HG02588 (cell line): Measurements from ENCODE around the gene CCDC106.

ENCODE experiments used
- ATAC-seq: cut with Tn5 transposase; IDR thresholded peaks from one replicate; pipeline ENCODE4 v1.9.1; 2021; ENCODE audit warnings: mild to moderate bottlenecking, moderate library complexity; ENCODE audit not compliant: unreplicated experiment

CCDC106 gene

DNA sequence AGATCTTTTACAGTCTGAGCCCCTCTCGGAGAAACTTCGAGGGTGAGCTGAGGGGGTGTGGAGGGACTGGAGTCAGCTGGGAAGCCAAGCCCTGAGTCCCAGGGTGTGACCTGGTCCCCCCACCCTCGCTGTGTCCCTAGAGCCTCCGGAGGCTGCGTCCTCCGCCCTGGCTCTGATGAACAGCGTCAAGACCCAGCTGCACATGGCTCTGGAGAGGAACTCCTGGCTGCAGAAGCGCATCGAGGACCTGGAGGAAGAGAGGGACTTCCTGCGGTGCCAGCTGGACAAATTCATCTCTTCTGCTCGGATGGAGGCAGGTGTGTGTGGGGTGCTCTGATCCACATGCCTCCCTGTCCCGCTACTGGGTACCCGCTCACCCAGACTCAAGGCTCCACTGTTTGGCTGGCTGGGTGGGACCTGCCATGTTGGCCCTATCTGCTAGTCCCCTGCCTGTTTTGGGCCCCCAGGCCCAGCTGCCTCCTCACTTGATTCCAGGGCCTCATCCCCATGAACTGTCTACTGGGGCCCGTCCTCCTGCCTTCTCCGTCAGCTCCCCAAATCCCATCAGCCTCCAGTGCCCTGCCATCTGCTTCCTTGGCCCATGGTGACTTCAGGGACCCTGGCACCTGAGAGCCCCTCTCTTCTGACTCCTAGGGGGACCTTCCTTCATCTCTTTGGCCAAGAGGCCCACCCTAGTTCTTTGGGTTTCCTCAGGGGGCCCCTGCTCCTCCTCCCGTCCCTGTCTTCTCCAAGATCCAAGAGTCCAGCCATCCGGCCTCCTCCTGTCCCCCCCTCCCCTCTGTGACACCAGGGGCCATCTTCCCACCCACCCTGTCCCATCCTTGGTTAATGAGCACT, 1.5 kb downstream of the CCDC106 start:
- no peak for ATAC-seq

DNA sequence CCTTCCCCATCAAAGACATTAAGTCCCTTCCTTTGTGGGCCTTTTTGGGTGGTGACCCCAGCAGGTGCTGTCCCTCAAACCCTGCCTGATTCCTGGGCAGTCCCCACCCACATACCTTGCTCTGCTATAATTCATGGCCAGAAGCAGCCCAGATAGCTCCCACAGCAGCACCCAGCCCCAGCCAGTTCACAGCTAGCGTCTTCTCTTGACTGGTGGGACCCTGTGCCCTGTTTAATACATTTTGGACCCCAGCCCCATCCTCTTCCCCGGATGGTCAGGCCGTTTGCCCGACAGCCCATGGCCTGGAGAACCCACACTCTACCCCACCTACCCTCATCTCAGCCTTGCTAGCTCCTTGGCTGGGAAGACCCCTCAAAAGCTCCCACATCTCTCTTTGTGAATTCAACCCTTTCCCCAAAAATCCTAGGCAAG, 2.1 kb downstream of the CCDC106 start:
- ATAC-seq, result no peak

DNA sequence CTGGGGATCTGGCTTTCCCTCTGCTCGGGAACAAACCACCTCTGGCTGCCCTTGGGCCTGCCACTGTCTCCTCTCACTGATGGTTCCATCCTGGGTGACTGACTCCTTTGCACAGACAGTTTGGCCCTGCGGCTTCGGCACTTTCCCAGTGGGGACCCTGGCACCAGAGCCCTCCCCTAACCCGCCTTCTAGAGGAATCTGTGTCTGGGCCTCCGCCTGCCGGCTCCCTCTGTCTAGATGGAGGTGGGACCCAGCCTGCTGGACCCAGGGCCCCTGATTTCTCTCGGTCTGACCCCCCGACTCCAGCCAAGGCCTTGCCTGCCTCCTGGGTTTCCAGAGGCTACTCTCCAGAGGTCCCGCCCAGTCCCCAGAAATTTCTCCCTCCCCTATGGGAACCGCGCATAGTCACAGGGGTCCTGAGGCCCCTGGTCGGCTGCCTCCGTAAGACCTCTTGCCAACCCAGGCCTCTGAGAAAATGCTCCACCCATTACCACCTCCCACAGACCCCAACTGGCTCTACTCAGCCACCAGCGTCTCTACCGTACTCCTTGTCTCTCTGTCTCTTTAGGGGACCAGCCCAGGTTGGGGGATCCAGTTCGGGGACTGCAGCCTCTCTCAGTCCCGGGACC, 2.7 kb downstream of the CCDC106 start:
- no peak for ATAC-seq

DNA sequence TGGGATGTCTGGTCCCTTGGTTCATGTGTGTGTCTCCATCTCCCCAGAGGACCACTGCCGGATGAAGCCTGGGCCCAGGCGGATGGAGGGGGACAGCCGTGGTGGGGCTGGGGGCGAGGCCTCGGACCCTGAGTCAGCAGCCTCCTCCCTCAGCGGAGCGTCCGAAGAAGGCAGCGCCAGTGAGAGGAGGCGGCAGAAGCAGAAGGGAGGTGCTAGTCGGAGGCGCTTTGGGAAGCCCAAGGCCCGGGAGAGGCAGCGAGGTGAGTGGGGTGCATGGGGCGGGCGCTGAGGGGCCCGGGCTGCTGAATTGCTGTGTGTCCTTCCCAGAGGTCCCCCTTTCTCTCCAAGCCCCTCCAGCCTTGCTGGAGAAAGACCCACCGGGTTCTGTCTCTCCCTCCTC, 3.2 kb downstream of the CCDC106 start:
- ATAC-seq, result no peak

DNA sequence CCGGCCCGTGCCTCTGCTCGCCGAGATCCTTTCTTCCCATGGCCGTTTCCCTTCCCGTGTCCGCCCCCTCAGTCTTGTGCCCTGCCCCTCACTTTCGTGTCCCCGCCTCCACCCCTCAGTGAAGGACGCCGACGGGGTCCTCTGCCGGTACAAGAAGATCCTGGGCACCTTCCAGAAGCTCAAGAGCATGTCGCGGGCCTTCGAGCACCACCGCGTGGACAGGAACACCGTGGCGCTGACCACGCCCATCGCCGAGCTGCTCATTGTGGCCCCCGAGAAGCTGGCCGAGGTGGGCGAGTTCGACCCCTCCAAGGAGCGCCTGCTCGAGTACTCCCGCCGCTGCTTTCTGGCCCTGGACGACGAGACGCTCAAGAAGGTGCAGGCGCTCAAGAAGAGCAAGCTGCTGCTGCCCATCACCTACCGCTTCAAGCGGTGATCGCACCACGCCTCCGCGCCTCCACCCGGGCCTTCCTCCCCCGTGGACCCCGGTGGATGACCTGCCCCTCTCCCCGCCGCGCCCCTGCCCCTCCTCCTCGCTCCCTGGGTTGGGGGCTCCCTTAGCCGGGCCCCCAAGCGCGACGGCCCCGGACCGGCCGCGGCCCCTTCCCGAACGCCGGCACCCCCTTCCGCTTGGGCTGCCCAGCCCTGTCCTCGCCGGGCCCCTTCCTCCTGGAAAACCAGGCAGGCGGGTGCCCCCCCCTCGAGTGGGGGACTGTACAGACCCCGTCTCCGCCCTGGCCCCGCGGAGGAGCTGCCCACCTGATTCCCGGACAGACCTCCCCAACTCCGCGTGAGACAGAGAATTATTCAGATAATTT, 4.5 kb downstream of the CCDC106 start:
- no peak for ATAC-seq

DNA sequence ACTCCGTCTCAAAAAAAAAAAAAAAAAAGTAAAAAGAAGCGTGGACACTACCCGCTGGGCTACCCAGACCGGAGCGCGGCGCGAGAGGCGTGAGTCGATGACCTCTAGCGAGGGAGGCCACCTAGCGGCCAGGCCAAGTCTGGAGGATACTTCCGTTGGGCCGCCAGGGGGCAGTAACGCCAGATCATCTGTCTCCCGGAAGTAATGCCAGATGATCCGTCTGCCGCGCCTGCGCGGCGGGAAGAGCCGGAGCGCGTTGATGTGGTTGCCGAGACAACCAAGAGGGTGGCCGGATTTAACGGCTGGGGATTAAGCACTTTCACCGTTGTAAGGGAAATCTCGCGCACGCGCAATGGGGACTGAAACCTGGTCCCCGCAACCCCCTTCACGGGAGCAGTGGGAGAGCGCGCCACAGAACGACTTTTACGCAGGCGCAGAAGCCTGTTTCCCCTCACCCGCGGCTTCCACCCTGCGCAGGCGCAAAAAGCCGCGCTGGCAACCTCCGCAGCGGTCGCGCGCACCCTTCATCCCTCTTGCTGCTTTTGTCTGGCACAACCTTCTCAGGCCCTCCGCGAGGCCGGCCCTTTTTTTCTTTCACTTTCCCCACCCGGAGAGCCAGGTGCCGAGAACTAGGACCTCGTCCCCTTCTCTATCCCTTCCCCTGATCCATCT, 5.8 kb downstream of the CCDC106 start:
- ATAC-seq, result peak; percentile 36

DNA sequence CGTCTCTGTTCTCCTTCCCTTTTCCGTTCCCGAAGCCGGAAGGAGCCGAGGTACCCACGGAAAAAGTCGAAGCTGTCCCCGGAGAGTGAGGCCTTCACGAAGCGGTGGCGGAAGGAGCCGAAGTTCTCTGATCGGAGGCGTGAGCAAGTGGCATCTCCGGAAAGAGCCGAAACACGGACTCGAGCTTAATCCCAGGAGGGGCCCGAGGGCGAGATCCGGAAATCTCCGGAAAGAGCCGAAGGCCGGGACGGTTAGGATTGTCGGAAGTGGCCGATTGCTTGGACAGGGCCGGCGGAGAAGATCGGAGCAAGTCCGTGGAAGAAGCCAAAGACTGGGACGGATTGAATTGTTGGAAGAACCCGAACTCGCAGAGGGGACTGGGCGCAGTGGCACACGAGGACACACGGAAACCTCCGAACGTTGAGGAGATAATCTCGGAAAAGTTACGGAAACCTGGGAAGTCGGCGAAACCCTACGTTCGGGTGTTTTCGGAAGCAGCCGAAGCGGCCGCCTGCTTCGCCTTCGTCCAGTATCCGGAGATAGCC, 6.4 kb downstream of the CCDC106 start:
- peak; percentile 48 for ATAC-seq

DNA sequence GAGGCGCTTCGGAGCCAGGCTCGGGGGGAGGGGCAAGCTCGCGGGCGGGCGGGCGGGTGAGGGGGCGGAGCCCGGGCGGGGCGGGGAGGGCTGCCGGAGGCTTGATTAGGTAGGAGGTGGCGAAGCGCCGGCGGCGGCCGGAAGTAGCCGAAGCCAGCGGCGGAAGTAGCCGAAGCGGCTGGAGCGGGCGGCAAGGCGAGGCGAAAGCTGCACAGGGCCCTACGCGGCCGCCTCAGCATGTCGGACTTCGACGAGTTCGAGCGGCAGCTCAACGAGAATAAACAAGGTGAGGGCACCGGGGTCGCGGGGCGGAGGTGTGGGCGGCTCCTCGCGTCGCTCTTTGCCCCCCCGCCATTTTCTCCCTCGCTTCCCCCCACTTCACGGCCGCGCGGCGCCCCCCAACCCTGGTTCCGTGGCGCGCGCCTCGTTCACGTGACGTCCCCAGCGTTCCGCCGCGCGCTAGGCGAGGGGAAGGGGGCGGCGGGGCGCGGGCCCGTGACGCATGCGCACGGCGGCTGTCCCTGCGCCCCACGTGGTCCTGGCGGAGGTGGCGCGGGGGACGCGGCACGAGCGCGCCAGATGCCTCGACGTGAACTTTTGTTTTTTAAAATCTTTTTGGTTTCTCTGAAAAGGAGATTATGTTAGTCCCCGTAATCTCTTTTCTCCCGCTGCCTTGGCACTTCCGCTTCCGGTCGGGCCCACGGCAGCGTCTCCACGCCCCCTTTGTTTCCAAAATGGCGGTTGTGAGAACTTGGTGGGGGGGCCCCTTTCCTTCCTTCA, 7.0 kb downstream of the CCDC106 start, which contains the start of gene U2AF2:
TSS of gene U2AF2 (plus strand) at position 168 of the 780 bp plus-strand sequence. CDS start at position 238, 70 bp downstream.
- ATAC-seq, result peak; percentile 40

DNA sequence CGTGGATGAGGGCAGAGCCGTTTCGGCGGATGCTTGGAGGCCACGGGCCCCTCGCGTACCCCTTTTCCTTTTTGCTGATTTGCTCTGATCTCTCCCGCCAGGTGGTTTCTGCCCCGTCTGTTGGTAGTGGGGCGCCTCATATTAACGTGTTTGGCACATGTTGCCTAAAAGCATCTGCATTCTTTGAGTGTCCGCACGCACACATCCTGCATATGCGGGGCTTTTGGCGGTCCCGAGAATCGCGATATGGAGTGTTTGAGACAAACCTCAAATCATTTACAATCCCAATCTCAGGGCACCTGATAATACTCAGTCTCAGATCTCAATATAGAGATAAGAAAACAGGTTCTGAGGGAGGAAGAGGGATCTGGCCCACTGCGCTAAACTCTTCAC, 7.6 kb downstream of the CCDC106 start:
- no peak for ATAC-seq

DNA sequence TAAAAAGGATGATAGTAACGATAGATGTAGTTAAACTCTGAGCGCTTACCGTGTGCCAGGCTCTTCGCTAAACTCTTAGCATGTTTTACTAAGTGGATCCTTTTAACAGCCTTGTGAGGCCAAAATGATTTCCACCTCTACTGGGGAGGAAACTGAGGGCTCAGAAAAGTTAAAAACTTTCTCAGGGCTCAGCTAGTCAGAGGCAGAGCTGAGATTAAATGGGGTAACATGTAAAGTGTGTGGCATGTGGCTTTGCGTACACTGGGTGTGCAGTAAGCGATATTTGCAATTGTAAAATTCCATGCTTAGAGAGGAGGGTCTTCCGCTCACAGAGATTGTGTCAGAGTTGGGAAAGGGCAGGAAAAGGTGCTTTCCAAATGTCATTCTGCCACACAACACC, 8.5 kb downstream of the CCDC106 start:
- ATAC-seq, result no peak

DNA sequence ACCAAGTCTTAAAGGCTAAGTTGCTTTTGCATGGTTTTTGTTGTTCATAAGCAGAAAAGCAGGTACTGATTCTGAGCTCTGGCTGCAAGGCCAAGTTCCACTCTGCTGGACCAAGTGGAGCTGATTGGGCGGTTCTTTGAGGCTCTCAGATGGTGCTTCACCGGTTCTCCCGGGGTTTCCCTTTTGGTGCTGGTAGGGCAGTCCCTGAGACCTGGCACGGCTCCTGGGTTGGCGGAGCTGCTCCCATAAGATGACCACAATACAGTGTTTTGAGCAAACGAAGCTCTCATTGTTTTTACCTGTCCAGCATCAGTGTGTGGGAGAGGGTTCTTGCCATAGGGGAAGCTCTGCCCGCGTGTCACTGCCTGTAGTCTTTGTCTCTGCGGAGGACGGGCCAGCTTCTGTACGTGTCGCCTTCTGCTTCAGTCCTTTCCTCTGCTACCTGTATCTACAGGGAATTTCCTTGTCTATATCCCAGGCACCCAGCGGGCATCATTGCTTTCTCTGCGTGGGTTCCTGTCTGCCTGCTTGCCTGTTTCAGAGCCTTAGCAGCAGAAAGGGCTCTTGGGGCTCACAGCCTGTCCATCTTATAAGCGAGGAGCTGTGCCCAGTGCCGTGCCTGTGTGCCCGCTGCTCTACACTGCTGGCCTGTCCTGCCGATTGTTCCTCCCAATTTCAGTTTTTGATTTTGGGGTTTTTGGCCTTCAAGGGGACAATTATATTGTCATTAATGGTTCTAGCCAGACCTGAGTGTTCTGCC, 9.2 kb downstream of the CCDC106 start:
- ATAC-seq, result no peak

DNA sequence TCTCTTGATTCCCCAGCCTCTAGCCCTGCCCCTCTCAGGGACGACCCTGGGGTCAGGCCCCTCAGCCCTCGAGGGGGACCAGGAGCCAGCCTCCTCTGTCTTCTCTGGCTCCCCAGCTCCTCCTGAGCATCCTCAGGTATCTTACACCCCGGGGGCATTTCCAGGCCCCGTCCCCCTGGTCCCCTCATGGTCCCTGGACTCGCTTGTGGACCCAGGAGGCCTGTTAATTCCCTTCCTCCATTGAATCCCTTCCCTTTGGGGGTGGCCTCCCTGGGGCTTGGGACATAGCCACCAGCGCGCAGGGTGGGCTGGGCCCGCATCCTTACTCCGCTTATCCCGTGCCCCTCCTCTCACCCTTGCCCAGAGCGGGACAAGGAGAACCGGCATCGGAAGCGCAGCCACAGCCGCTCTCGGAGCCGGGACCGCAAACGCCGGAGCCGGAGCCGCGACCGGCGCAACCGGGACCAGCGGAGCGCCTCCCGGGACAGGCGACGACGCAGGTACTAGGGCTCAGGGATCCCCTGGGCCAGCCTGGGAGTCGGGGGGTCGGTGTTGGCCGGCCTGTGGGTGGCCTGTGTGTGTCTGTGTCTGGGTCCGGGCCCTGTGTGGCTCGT, 10.9 kb downstream of the CCDC106 start:
- ATAC-seq, result no peak

DNA sequence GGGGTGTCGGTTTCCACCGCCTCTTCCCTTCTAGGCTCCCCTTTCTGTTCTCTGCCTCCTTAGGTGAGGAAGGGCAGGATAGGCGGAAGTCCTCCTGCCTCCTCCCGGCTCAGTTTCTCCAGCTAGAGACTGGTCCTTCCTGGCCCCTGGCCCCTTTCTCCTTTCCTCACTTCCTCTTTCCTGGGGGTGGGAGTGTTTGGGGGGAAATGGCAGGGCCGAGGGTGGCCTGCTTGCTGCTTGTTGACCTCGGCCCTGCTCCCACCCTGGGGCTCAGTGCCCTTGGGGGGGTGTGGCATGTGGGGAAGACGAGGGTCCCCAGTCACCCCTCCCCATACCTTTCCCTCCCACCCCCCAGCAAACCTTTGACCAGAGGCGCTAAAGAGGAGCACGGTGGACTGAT, 11.8 kb downstream of the CCDC106 start:
- ATAC-seq, result no peak

DNA sequence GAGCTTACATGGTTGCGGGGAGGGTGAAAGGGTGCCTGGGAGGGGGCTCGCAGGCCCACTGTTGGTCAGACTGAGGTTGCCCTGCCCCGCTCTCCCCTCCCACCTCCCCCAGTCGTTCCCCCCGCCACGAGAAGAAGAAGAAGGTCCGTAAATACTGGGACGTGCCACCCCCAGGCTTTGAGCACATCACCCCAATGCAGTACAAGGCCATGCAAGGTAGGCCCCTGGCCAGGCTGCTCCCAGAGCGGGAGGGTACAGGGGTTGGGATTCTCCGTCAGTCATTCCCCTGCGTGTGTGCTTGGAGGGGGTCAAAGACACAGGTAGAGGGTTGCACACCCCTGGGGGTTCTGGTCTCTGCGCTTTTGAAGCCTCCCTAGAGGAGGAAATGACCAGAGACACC, 12.4 kb downstream of the CCDC106 start:
- ATAC-seq, result no peak

DNA sequence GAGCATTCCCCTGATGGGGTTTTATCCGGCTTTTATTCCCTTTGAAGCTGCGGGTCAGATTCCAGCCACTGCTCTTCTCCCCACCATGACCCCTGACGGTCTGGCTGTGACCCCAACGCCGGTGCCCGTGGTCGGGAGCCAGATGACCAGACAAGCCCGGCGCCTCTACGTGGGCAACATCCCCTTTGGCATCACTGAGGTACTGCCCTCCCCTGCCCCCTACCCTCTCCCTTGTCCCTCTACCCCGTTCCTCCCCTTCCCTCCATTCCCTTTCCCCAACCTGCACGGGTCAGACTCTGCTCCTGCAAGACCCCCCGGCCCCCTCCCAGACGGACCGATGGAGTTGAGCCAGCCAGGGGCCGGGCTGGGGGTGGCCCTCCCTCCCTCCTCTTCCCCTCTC, 13.0 kb downstream of the CCDC106 start:
- ATAC-seq, result no peak

DNA sequence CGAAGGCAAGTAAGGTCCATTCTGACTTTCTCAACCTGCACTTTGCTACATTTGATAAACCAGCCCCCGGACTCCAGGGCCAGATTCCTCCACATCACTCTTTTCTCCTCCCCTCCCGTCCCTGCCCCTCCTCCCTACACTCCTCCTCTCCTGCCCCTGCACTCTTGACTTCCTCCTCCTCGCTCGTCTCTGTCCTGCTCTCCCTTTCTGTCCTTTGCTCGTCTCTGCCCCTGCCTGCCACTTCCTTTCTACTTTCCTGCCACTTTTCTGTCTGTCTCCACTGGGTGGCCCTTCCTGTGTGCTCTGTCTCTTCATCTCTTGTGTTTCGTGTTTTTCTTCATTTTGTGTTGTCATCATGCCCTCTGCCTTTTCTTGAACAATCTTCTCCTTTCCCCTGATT, 13.8 kb downstream of the CCDC106 start:
- no peak for ATAC-seq

DNA sequence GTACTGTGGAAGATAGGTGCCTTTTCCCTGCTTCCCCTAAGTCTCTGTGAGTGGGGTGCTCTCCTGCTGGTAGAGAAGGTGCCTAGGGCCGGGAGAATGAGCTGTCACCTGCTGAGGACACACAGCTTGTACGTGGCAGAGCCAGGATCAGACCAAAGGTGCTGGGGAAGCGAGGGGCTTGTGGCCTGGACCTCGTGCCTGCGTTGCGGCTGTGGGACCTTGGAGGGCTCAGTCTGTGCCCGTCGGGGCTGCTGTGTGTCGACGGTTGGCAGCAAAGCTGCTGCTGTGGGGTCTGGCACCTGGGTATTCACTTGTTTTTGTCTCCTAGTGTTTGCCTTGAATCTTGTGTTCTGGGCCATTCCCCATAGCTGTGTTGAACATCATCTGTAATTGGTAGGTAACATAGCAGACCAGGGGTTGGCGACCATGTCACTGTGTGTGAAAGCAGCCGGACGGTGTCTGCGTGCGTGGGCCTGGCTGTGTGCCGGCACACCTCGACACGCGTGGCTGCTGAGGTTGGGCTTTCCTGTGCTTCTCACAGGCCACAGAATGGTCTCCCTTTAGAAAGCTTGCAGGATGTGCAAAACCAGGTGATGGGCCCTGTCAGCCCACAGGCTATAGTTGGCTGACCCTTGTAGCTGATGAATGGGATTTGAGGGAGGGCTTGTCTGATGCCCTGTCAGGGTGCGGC, 16.0 kb downstream of the CCDC106 start:
- ATAC-seq, result no peak

DNA sequence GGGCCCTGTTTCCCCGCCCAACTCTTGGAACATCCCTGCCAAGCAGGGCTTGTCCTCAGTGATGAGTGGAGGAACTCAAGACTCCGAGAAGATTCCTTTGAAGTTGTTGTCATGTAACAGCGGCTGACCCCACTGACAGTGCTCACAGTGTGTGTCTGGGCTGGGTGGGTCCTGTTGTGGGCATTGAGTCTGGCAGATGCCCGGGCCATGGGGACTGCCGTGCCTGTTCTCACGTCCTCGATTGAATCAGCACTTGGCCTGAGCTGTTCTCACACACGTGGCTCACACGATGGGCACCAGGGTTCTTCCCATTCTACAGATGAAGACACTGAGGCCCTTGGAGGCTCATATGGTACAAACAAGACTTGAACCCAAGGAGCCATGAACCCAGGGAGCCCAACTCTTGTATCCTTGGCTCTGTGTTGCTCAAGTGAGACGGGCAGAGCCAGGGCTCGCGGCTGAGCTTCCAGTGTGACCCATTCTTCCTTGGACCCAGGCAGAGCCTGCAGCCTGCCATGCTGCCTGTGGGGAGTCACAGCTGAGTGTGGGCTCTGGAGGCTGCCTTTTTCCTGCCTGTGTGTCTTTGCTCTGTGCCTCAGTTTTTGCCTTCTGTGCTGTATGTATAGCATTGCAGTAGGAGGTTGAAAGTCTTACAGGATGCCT, 18.5 kb downstream of the CCDC106 start:
- ATAC-seq, result no peak
